ENCODE data around the gene BMPR2.

Gene BMPR2

GRCh38 chr2:202608142-202608852 is 232.2 kb downstream of the BMPR2 start:
- no peak for DNase-seq

- no peak for DNase-seq
Observed at GRCh38 chr2:202609381-202610145, 233.4 kb downstream of the BMPR2 start.

DNA sequence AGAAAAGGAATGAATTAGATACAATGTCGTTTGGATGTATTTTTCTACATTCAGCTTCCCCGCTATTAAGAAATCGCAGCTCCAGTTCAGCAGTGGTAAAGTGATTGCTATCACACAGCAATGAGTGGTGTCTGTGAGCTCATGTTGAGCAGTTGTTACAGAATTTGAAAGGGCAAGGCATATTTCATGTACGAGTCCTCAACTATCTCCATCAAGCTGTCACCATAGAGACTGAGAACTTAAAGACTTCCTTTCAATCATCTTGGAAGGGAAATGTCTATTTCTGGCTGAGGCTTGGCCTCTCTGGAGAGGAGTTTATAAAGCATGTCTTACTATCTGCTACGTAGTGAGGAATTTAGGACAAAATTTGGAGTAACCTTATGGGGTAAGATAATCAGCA is 234.3 kb downstream of the BMPR2 start:
- DNase-seq: no peak

GRCh38 chr2:202612145-202612544 is 236.0 kb downstream of the BMPR2 start:
- no peak for DNase-seq

DNA sequence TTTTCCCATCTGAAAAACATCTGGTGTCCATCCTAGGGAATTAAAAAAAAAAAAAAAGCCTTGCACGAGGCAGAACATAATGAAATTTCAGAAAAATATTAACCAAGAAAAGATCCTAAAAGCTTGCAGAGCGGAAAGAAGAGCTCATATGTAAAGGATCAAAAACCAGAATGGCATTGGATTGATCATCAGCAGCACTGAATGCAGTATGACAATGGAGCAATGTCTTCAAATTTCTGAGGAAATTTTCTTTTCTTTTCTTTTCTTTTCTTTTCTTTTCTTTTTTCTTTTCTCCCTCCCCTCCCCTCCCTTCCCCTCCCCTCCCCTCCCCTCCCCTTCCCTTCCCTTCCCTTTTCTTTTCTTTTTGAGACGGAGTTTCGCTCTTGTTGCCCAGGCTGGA is 237.4 kb downstream of the BMPR2 start:
- DNase-seq: no peak

Measured in activated naive CD4-positive, alpha-beta T cell (primary cell).